ENCODE measurements around the gene PET100. TPM values are rescaled to one million over a fixed set of nuclear protein-coding genes. Genes with fewer than 3 reads are reported as not detected.

The PET100 gene
- total RNA-seq, 1 experiment from 2014 or later: 126 TPM

GRCh38 chr19:7617735-7618134 is 11.9 kb upstream of the PET100 start:
- no peak overlapping the region for H3K4me3 ChIP-seq (replicated peaks in 1 of 2; ENCODE audit: low read depth in 1 of 2, low read length in 2 of 2)
- ATAC-seq: no peak
- H3K9me2 ChIP-seq (ENCODE audit: insufficient read depth): no peaks in the 10 kb centered on the region
- no peak overlapping the region for H3K9ac ChIP-seq (ENCODE audit: low read length)
- no peak overlapping the region for H3K27ac ChIP-seq (ENCODE audit: low read depth, low read length)
- H3K9me3 ChIP-seq (ENCODE audit: control insufficient read depth in 1 of 2, insufficient read depth in 1 of 2, low read depth in 1 of 2, low read length in 2 of 2): no peaks in the 10 kb centered on the region
- H3K4me1 ChIP-seq (ENCODE audit: control insufficient read depth in 1 of 2, insufficient read depth in 2 of 2, low read length in 2 of 2): peaks cover 0 to 6% of the 10 kb centered on the region in 2 experiments; a peak in 1 of 4 replicates
- CTCF ChIA-PET: interaction anchor here (0.9 kb wide), 1 partner anchor 12 kb away, joined by 3 read pairs; no protein-coding TSS in a partner anchor
- RAD21 ChIA-PET (ENCODE audit: low non-redundant PET in 1 of 2, low total read pairs in 2 of 2, uncharacterized antibody in 2 of 2, unreplicated experiment in 2 of 2): no interaction called here
- H3K36me3 ChIP-seq (ENCODE audit: control insufficient read depth in 1 of 2, insufficient read depth in 2 of 2, low read length in 2 of 2): peaks cover under 1 to 10% of the 10 kb centered on the region in 2 experiments; a peak in 3 of 4 replicates
- H2AFZ ChIP-seq (ENCODE audit: low read depth, low read length, poor library complexity, severe bottlenecking): no peak overlapping the region
- intact Hi-C loops (cut with micrococcal nuclease): no loop called here
- H3K79me2 ChIP-seq (ENCODE audit: insufficient read depth, low read length): no peaks in the 10 kb centered on the region
- POLR2A ChIA-PET: no interaction called here
- TF ChIP-seq RAD21 (IDR thresholded peaks at IDR 0.05; ENCODE audit: low read depth) (no peak), SRF (IDR thresholded peaks at IDR 0.05; ENCODE audit: low read depth) (no peak), CTCF (IDR thresholded peaks at IDR 0.05 in 2 of 3, conservative IDR thresholded peaks at IDR 0.05 in 1 of 3; ENCODE audit: borderline replicate concordance in 1 of 3, insufficient read depth in 1 of 3, low read depth in 2 of 3, low read length in 2 of 3) (no peak), ELF1 (IDR thresholded peaks at IDR 0.05; ENCODE audit: borderline replicate concordance, low read depth) (no peak), EZH2phosphoT487 (IDR thresholded peaks at IDR 0.05; ENCODE audit: borderline replicate concordance) (no peak), MAX (IDR thresholded peaks at IDR 0.05) (no peak), REST (IDR thresholded peaks at IDR 0.05; ENCODE audit: low read depth) (no peak), EZH2 (IDR thresholded peaks at IDR 0.05) (no peak), CEBPB (IDR thresholded peaks at IDR 0.05; ENCODE audit: low read depth) (no peak), ATF3 (IDR thresholded peaks at IDR 0.05) (no peak), ZNF274 (IDR thresholded peaks at IDR 0.05; ENCODE audit: low read depth, low read length) (no peak), TCF7L2 (IDR thresholded peaks at IDR 0.05; ENCODE audit: borderline replicate concordance, extremely low read depth, insufficient read depth, insufficient read length) (no peak), POLR2AphosphoS5 (IDR thresholded peaks at IDR 0.05; ENCODE audit: low read depth, low read length) (no peak), CBX3 (IDR thresholded peaks at IDR 0.05; ENCODE audit: low read depth) (no peak), SP1 (IDR thresholded peaks at IDR 0.05; ENCODE audit: low read depth) (no peak)
- H4K20me1 ChIP-seq (ENCODE audit: insufficient read depth): no peaks in the 10 kb centered on the region
- H3K4me2 ChIP-seq (ENCODE audit: low read length): no peak overlapping the region
- TSS peak; percentile 71 for BruUV-seq (replicated peaks)
- DNase-seq (ENCODE audit: low read depth, low spot score): no peak
- no peaks in the 10 kb centered on the region for H3K27me3 ChIP-seq (ENCODE audit: insufficient read depth, low read length)
